ENCODE results near the gene ARHGAP24. TPM values are rescaled to one million over a fixed set of nuclear protein-coding genes. Genes with fewer than 3 reads are reported as not detected.

ARHGAP24 gene
- total and polyA plus RNA-seq, 8 donors, result 22.0 to 35.0 (median 25.8) TPM

GRCh38 chr4:85491527-85491926, 16.6 kb downstream of the ARHGAP24 start:
- ATAC-seq (no peak), DNase-seq (peak in 1 of 4 donors; percentile 26)
- H3K36me3 ChIP-seq, result no peaks in the 10 kb centered on the region

DNA sequence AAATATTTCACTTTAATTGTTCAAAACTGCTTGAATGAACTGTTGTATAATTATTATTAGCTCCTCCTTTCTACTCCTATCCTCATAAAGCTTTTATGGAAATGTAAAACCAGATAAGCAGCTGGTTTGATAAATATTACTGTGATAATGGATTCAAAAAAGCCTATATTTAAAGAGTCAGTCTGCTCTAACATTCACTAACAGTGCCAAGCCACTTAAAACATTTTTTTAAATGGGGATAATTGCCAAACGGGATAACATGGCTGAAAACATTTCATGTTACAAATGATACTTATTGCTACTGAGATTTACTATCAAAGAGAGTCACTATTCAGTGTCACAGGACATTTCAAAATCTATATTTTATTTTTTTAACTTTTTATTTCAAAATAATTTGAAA, 17.4 kb downstream of the ARHGAP24 start:
- no peak overlapping the region for H3K4me3 ChIP-seq
- ATAC-seq (no peak), DNase-seq (no peak)
- no peaks in the 10 kb centered on the region for H3K36me3 ChIP-seq
- peaks cover 0 to 15% of the 10 kb centered on the region in 2 donors for H3K4me1 ChIP-seq
- H3K27ac ChIP-seq, result no peak overlapping the region
- no peaks in the 10 kb centered on the region for H3K9me3 ChIP-seq
- no peaks in the 10 kb centered on the region for H3K27me3 ChIP-seq
- TF ChIP-seq CTCF (IDR thresholded peaks at IDR 0.05), result no peak
- intact Hi-C loops (cut with DNase I), result no loop called here

More at GRCh38 chr4:85491527-85491926, 16.6 kb downstream of the ARHGAP24 start:
- H3K4me1 ChIP-seq, result peaks cover 0 to 7% of the 10 kb centered on the region in 2 donors
- no peak overlapping the region for H3K27ac ChIP-seq
- intact Hi-C loops (cut with DNase I), result no loop called here
- no peaks in the 10 kb centered on the region for H3K9me3 ChIP-seq
- TF ChIP-seq CTCF (IDR thresholded peaks at IDR 0.05), result no peak
- no peak overlapping the region for H3K4me3 ChIP-seq
- H3K27me3 ChIP-seq, result no peaks in the 10 kb centered on the region

DNA sequence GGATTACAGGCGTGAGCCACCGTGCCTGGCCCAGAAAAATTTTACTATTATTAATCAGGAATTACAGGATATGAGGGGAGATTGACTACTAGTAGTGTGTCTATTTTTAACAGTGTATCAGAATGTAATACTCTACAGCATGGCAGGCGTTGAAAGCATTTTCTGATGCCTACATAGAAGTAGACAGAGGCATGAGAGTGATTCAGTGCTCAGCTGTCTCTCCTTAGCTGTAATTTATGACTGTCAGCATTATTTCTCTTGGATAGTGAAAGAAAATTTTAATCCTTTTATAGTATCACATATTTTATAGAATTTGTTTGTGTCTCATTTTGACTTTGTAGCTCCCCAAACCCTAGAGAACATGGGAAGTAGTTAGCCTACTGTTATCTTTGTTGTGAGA, 20.7 kb downstream of the ARHGAP24 start:
- intact Hi-C loops (cut with DNase I), result no loop called here
- ATAC-seq (no peak), DNase-seq (no peak)
- Histone ChIP-seq H3K27ac (peak overlapping the region; percentile 16 to 24), H3K4me1 (peaks cover 5 to 43% of the 10 kb centered on the region in 2 donors), H3K27me3 (no peaks in the 10 kb centered on the region), H3K36me3 (no peaks in the 10 kb centered on the region), H3K4me3 (no peak overlapping the region), H3K9me3 (no peaks in the 10 kb centered on the region)
- no peak for TF ChIP-seq CTCF (IDR thresholded peaks at IDR 0.05)

- intact Hi-C loops (cut with DNase I), result no loop called here
- no peaks in the 10 kb centered on the region for H3K9me3 ChIP-seq
- no peak for ATAC-seq
Measured at GRCh38 chr4:85496126-85496849, 21.3 kb downstream of the ARHGAP24 start.

More at GRCh38 chr4:85496126-85496849, 21.3 kb downstream of the ARHGAP24 start:
- H3K4me3 ChIP-seq, result no peak overlapping the region
- peak overlapping the region; percentile 21 to 80 for H3K27ac ChIP-seq
- no peak for TF ChIP-seq CTCF (IDR thresholded peaks at IDR 0.05)
- no peak for DNase-seq
- H3K4me1 ChIP-seq, result peaks cover 5 to 46% of the 10 kb centered on the region in 2 donors
- no peaks in the 10 kb centered on the region for H3K36me3 ChIP-seq
- H3K27me3 ChIP-seq, result no peaks in the 10 kb centered on the region
